ELR (cell line): Measurements from ENCODE around the gene SLC39A11.
"Not testable (repeated sequence)": the region's sequence is repeated elsewhere in the genome, so short reads cannot be mapped to it uniquely, and the experiment has no call there.

Experiments used
- DNase-seq: peaks from one replicate; pipeline ENCODE4 v3.0.0-alpha.2; 2015; ENCODE audit warnings: low read depth

The SLC39A11 gene

GRCh38 chr17:73092523-73093135 is at the start of gene SLC39A11:
TSS of gene SLC39A11 (minus strand) at chr17:73092688. CDS start at chr17:73088764, 3,924 bp downstream.
- DNase-seq: peak; percentile 97

GRCh38 chr17:73141411-73141810 is 48.9 kb upstream of the SLC39A11 start:
- DNase-seq: no peak

GRCh38 chr17:73140566-73140965 is 48.1 kb upstream of the SLC39A11 start:
- DNase-seq: no peak

- no peak for DNase-seq
Observed at GRCh38 chr17:73139296-73139695, 46.8 kb upstream of the SLC39A11 start.

GRCh38 chr17:73138541-73139138 is 46.2 kb upstream of the SLC39A11 start:
- DNase-seq: no peak

GRCh38 chr17:73137376-73137775 is 44.9 kb upstream of the SLC39A11 start:
- no peak for DNase-seq

GRCh38 chr17:73135766-73136165 is 43.3 kb upstream of the SLC39A11 start:
- no peak for DNase-seq

- DNase-seq: no peak
Observed at GRCh38 chr17:73133911-73134649, 41.6 kb upstream of the SLC39A11 start.

GRCh38 chr17:73132085-73132492 is 39.6 kb upstream of the SLC39A11 start:
- DNase-seq: no peak

- not testable (repeated sequence) for DNase-seq
Observed at GRCh38 chr17:73131439-73131838, 39.0 kb upstream of the SLC39A11 start.

- no peak for DNase-seq
Observed at GRCh38 chr17:73130977-73131376, 38.5 kb upstream of the SLC39A11 start.

- DNase-seq: no peak
Observed at GRCh38 chr17:73128496-73128895, 36.0 kb upstream of the SLC39A11 start.

GRCh38 chr17:73126716-73127473 is 34.4 kb upstream of the SLC39A11 start:
- DNase-seq: peak; percentile 47

GRCh38 chr17:73123606-73124320 is 31.3 kb upstream of the SLC39A11 start:
- no peak for DNase-seq

- no peak for DNase-seq
Observed at GRCh38 chr17:73122953-73123605, 30.6 kb upstream of the SLC39A11 start.

- DNase-seq: no peak
Observed at GRCh38 chr17:73121506-73121905, 29.0 kb upstream of the SLC39A11 start.

GRCh38 chr17:73119631-73120030 is 27.1 kb upstream of the SLC39A11 start:
- DNase-seq: no peak

GRCh38 chr17:73118951-73119391 is 26.5 kb upstream of the SLC39A11 start:
- DNase-seq: no peak

GRCh38 chr17:73118139-73118538 is 25.7 kb upstream of the SLC39A11 start:
- DNase-seq: no peak

GRCh38 chr17:73112246-73112645 is 19.8 kb upstream of the SLC39A11 start:
- no peak for DNase-seq

GRCh38 chr17:73111386-73111785 is 18.9 kb upstream of the SLC39A11 start:
- DNase-seq: no peak
